ENCODE results near the gene ANXA5.

DNA sequence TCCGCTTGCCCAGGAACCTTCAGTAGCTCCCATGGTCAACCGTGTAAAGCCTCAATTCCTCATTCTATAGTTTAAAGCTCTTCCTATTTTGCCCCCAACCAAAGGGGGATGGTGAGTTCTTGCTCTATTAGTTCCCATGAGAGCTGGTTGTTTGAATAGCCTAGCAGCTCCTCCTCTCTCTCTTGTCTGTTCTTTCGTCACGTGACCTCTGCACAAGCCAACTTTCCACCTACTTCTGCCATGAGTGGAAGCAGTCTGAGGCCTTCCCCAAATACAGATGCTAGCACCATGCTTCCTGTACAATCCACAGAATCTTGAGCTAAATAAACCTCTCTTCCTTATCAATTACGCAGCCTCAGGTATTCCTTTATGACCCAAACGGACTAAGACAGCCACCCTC, 42.8 kb downstream of the ANXA5 start:
- TF ChIP-seq YY1 (IDR thresholded peaks at IDR 0.05; ENCODE audit: insufficient read depth, insufficient read length) (no peak), SUZ12 (IDR thresholded peaks at IDR 0.05; ENCODE audit: extremely low read depth, insufficient read depth, insufficient read length) (no peak), ZNF274 (IDR thresholded peaks at IDR 0.05; ENCODE audit: low read depth, low read length) (no peak)
